Stimulated activated CD4-positive, alpha-beta T cell treated with anti-CD3 and anti-CD28 coated beads, Interleukin-2, amount 100 ng/mL, for 4 hours (primary cell): ENCODE results near the gene BMAL1.
"Not testable (repeated sequence)": the region's sequence is repeated elsewhere in the genome, so short reads cannot be mapped to it uniquely, and the experiment has no call there.

ENCODE experiments used
- DNase-seq: peaks from one replicate; pipeline ENCODE4 v3.0.0-alpha.2; 2020; ENCODE audit warnings: low read depth

Gene BMAL1

GRCh38 chr11:13277768-13278608, at the start of gene BMAL1:
TSS of gene BMAL1 (plus strand) at chr11:13277790. CDS start at chr11:13354309, 76,519 bp downstream.
- DNase-seq = peak; percentile 25

GRCh38 chr11:13228572-13228971, 49.0 kb upstream of the BMAL1 start:
- DNase-seq = no peak

- no peak for DNase-seq
These were observed 48.5 kb upstream of the BMAL1 start for GRCh38 chr11:13229136-13229535.

GRCh38 chr11:13229711-13230318, 47.8 kb upstream of the BMAL1 start:
- DNase-seq = no peak

DNA sequence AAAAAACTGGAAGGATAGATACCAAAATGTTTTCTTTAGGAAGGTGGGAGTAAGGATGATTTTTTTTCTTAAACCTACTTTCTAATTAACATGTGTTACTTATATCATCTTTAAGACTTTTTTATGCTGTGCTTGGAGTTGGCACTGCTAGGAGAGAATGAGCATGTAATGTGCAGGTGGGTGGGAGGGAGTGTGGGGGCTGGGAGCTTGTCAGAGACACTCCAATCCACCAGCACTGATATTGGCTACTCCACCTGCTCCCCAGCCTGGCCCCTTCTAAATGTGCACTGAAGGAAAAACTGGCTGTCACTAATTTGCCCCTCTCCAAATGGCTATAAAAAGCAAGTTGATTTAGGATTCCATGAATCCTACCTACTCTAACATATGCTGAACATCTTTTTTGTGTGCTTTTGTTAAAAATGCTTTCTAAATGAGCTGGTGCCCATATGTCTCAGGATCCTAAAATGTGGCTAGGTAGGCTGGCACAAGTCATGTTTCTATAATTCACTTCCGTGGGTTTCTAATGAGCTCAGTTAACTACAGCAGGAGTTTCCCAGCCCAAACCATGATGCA, 44.3 kb upstream of the BMAL1 start:
- DNase-seq = no peak

DNA sequence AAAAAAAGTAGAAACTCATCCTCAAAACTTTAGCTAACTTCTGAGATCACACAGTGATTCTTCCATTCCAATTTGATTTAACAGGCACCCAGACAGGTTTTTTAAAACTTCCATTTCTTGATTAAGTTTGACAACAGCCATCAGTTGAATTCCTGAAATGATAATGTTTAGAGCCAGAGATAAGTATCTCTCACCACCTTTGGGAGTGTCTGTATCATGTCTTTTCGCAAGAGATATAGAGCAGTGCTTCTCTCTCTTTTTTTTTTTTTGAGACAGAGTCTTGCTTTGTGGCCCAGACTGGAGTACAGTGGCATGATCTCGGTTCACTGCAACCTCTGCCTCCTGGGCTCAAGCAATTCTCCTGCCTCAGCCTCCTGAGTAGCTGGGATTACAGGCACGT, 41.7 kb upstream of the BMAL1 start:
- DNase-seq = no peak

- no peak for DNase-seq
These were observed 41.0 kb upstream of the BMAL1 start for GRCh38 chr11:13236626-13237025.

GRCh38 chr11:13237761-13238160, 39.8 kb upstream of the BMAL1 start:
- no peak for DNase-seq

- DNase-seq = peak; percentile 37
These were observed 38.6 kb upstream of the BMAL1 start for GRCh38 chr11:13238879-13239514.

DNA sequence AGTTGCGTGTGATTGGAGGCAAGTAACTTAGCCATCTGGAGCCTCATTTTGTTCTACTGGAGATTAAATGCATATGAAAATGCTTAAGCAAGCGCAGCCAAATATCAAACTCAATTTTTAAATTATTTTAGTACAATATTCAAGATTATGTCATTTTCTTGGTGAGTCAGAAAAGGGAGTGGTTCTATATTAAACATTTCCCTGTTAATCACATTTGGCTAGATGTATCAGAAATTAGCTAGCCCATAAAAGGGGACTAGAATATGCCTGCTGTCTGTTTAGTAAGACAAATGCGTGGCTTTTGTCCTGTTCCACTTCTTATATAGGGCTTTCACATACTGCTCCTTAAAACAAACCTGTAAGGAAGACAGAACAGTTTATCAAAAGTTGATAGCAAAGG, 35.0 kb upstream of the BMAL1 start:
- no peak for DNase-seq

DNA sequence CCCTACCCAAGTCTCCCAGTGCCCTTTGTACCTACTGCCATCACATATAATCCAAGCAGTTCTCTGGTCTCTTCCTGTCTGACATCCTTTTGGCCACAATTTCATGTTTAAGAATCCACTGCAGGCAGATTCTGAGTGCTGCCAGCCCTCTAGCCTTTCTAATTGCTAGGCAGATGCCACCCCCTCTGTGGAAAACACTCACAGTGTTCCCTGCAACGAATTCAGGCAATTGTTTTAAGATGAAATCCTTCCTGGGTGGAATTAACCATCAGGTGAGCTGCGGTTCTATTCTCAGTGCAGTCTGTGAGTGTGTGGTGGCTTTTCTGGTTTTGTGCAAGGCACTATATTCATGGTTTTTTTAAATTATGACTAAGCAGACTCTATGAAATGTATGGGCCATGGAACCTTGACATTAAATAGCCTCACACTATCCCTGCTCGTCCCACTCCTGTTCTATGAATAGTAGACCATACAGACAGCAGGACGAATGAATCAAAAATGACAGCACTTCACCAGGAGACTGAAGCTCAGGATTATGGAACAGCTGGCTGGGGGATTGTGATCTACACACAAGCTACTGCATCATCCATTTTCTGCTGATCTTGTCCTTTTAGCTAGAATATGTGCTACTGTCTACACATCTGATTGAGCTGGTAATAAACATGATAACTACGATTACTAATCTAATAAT, 29.8 kb upstream of the BMAL1 start:
- no peak for DNase-seq

- no peak for DNase-seq
These were observed 28.4 kb upstream of the BMAL1 start for GRCh38 chr11:13249177-13249576.

- DNase-seq = no peak
These were observed 27.6 kb upstream of the BMAL1 start for GRCh38 chr11:13249992-13250391.

- DNase-seq = no peak
These were observed 25.6 kb upstream of the BMAL1 start for GRCh38 chr11:13251966-13252365.

DNA sequence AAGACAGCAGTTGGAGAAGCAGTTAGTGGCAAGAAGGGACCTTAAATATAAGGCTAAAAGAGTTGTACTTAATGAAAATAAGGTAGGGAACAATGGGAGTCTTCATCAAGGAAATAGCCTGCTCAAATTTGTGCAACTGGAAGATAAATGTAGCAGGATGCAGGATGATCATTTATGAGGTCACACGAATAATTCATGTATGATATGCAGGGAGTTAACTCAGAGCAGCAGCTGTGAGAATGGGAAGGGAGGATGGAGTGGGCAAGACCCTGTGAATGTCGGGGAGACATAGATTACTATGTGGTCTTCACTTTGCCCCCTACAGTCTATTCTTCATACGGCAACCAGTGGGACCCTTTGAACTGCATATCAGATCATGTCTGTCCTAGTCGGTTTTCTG, 25.2 kb upstream of the BMAL1 start:
- no peak for DNase-seq

DNA sequence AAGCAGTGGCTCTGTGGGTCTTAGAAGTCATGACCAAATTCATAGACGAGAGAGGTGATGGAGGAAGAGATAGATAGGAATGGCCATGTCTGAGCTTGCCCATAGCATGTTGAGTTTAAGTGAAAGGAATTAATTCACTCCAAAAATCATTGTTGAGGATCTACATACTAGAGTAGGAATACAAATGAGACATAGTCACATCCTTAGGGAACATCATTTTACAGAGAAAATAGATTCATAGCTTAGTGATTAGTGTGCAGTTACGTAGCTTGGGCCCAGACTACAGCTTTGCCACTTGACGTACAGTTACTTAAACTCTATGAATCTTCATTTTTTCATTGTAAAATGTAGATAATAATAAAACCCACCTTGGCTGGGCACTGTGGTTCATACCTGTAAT, 21.4 kb upstream of the BMAL1 start:
- no peak for DNase-seq

GRCh38 chr11:13258061-13258460, 19.5 kb upstream of the BMAL1 start:
- not testable (repeated sequence) for DNase-seq

DNA sequence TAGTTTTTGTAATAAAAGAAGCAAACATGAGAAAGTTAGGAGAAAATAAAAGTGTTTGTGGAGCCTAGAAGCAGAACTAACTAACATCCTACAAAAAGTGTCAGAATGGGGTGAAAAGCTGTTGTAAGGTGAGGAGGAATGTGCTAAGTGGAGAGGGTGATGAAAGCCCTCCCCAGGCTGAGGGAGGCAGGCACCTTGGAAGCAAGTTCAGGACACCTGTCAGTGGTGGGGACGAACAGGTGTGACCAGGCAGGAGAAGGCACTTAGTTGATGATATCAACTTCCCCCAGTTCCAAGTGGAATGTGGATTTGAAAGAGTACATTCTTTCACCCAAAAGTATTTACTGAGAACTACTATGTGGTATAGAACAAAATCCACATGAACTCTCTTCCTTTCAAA, 18.7 kb upstream of the BMAL1 start:
- no peak for DNase-seq

- no peak for DNase-seq
These were observed 18.2 kb upstream of the BMAL1 start for GRCh38 chr11:13259374-13259773.

DNA sequence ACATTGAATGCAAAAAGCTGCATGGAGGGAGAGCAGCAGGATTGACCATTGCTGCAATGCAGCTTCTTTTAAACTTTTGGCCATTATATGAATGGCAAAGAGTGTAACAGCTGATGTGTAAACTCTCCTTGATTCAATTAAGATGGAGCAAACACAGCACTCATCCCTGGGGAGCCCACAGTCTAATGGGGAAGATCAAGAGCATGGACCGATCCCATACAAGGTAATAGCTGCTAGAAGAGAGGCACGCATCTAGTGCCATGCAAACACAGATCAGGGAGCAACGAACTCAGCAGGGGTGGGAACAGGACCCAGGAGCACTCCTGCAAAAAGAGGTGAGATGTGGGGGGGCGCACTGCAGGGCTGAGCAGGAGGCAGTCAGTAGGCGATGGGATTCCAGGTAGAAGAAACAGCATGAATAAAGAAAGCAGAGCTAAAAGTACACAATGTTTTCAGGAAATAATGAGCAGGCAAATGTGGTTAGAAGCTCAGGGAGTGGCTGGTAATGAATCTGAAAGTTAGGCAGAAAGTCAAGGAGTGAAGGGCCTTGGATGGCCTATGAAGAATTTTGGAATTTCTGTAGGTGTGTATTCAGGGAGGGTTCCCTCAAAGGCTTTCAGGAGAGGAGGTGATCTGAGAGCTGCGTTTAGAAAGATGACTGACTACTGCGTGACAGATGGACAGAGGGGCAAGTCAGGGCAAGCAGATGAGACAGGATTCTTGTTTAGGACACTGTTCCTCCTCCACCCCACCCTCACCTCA, 17.2 kb upstream of the BMAL1 start:
- DNase-seq = no peak

DNA sequence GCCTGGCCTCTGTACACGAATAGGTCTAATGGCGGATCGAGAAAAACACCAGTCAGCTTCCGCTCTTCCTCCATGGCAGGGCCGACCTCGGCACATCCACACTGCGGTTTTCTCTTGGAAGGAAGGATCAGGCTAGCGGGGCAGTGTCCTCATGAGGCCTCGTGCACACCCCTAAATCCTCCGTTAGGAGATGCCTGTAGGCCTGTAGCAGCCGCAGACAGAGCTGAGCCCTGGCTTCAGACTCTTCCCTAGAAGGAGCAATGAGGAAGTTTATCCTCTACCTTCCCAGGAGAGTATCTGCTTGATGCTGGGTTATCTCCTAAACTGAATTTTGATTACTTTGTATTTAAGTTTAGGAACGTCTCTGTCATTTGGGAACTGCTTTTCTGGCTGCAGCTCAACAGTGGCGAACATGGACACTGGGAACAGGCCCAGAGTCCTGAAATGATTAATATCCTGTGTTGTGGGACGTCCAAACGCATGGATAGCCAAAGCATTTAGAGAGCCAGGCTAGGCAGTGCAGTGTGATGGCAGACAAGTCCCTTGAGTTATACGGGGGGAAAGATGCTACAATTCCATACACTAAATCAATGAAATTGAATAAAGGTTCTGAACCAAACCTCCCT, 16.5 kb upstream of the BMAL1 start:
- DNase-seq = no peak
